ENCODE results near the gene FLG2.
"Not testable (repeated sequence)": the region's sequence is repeated elsewhere in the genome, so short reads cannot be mapped to it uniquely, and the experiment has no call there.

DNA sequence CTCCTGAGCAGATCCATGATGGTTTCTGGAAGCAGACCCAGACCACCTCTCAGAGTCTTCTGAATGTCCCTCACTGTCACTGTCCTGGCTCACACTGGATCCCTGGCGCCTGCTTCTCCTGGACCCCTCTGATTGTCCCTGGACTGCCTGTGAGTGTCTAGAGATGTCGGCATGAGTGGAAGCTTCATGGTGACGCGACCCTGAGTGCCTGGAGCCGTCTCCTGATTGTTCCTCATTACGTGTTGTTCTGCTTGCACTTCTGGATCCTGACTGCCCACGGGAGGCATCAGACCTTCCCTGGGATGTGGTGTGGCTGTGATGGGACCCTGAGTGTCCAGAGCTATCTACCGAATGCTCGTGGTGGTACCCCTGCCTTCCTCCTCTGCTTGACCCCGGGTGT lies 53.7 kb downstream of the FLG2 start:
- TF ChIP-seq, protein P1, sequence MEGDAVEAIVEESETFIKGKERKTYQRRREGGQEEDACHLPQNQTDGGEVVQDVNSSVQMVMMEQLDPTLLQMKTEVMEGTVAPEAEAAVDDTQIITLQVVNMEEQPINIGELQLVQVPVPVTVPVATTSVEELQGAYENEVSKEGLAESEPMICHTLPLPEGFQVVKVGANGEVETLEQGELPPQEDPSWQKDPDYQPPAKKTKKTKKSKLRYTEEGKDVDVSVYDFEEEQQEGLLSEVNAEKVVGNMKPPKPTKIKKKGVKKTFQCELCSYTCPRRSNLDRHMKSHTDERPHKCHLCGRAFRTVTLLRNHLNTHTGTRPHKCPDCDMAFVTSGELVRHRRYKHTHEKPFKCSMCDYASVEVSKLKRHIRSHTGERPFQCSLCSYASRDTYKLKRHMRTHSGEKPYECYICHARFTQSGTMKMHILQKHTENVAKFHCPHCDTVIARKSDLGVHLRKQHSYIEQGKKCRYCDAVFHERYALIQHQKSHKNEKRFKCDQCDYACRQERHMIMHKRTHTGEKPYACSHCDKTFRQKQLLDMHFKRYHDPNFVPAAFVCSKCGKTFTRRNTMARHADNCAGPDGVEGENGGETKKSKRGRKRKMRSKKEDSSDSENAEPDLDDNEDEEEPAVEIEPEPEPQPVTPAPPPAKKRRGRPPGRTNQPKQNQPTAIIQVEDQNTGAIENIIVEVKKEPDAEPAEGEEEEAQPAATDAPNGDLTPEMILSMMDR (IDR thresholded peaks at IDR 0.05): not testable (repeated sequence)
- TF ChIP-seq EP300, POLR2A, POLR2AphosphoS5 (IDR thresholded peaks at IDR 0.05): not testable (repeated sequence)

Data from upper lobe of left lung (tissue), 4 donors.